ENCODE data around the gene ZDHHC5. TPM values are rescaled to one million over a fixed set of nuclear protein-coding genes. Genes with fewer than 3 reads are reported as not detected.

ZDHHC5 gene
- total RNA-seq, 1 experiment from 2014 or later, result 64.1 TPM

DNA sequence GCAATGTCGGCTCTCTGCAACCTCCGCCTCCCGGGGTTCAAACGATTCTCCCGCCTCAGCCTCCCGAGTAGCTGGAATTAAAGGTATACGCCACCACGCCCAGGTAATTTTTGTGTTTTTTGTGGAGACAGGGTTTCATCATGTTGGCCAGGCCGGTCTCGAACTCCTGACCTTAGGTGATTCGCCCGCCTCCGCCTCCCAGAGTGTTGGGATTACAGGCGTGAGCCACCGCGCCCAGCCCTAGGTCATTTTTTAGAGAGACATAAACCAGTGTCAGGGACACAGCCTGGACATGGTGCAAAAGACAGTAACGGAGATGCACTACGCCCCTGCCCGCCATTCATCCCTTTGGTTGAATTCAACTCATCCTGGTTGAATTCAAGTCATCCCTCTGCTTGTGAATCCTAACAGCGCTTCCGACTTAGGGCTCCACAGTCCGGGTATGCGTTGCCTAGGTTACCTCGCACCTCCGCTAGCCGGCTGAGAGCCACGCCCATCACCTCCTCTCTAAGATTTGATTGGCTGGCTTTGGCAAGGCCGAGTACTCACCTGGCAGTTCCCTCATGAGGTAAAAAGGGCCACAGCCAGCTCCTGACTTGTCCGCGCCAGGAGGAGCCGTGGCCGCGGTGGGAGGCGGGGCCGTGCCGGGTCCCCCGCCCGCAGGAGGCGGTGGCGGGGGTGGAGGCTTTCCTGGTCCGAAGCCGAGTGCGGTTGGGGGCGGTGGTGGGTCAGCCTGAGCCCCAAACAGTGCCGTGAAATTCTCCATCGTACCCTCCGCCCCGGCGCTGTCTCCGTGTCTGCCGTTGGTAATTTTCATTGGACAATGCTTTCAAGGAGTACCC lies 43.7 kb downstream of the ZDHHC5 start, which contains the start of gene MED19:
MED19 (minus strand) TSS at position 802 of the 842 bp plus-strand sequence; CDS start at position 766, 36 bp downstream.
- no peaks in the 10 kb centered on the region for H3K9me3 ChIP-seq (ENCODE audit: control insufficient read depth in 1 of 2, insufficient read depth in 1 of 2, low read depth in 1 of 2, low read length in 2 of 2)
- peaks cover 63% of the 10 kb centered on the region for H3K79me2 ChIP-seq (ENCODE audit: insufficient read depth, low read length)
- peak within 1 kb of the TSS; percentile 98 for H3K9ac ChIP-seq (ENCODE audit: low read length)
- ChIA-PET RAD21 (ENCODE audit: low non-redundant PET in 1 of 2, low total read pairs in 2 of 2, uncharacterized antibody in 2 of 2, unreplicated experiment in 2 of 2) (no interaction called here), CTCF (interaction anchor here (1.0 to 1.4 kb wide), 4 partner anchors 89 to 802 kb away, joined by 3 to 9 read pairs (median 3); no protein-coding TSS in a partner anchor), POLR2A (interaction anchor here (0.7 to 2.0 kb wide), 9 partner anchors 10 to 291 kb away, joined by 3 to 8 read pairs (median 5); partner anchors contain the start of genes CTNND1 and SELENOH)
- peaks cover 18 to 22% of the 10 kb centered on the region in 2 experiments for H3K4me1 ChIP-seq (ENCODE audit: control insufficient read depth in 1 of 2, insufficient read depth in 2 of 2, low read length in 2 of 2)
- no peaks in the 10 kb centered on the region for H3K36me3 ChIP-seq (ENCODE audit: control insufficient read depth in 1 of 2, insufficient read depth in 2 of 2, low read length in 2 of 2)
- ATAC-seq, result peak; percentile 80
- no peaks in the 10 kb centered on the region for H3K27me3 ChIP-seq (ENCODE audit: insufficient read depth, low read length)
- H3K4me2 ChIP-seq (ENCODE audit: low read length), result peak within 1 kb of the TSS; percentile 78
- peak within 1 kb of the TSS; percentile 91 to 98 for H3K4me3 ChIP-seq (replicated peaks in 1 of 2; ENCODE audit: low read depth in 1 of 2, low read length in 2 of 2)
- peak within 1 kb of the TSS; percentile 86 for H3K27ac ChIP-seq (ENCODE audit: low read depth, low read length)
- H2AFZ ChIP-seq (ENCODE audit: low read depth, low read length, poor library complexity, severe bottlenecking), result no peak within 1 kb of the TSS
- intact Hi-C loops (cut with micrococcal nuclease), result loop anchor here (1.0 to 5.0 kb wide), 4 partner anchors 30 to 866 kb away; partner anchors contain the start of genes LPXN, SELENOH, TIMM10 and ZFP91
- DNase-seq (ENCODE audit: low read depth, low spot score), result peak; percentile 94
- TF ChIP-seq, protein P1, sequence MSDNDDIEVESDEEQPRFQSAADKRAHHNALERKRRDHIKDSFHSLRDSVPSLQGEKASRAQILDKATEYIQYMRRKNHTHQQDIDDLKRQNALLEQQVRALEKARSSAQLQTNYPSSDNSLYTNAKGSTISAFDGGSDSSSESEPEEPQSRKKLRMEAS (IDR thresholded peaks at IDR 0.05), result peak; percentile 60
- TF ChIP-seq CBX3 (IDR thresholded peaks at IDR 0.05; ENCODE audit: low read depth) (no peak), POLR2A (IDR thresholded peaks at IDR 0.05; ENCODE audit: borderline replicate concordance, extremely low read depth, insufficient read depth, insufficient read length) (no peak), ZFX (IDR thresholded peaks at IDR 0.05) (peak; percentile 16; the same call in 1 of the 2 replicates), ZNF274 (IDR thresholded peaks at IDR 0.05; ENCODE audit: low read depth, low read length) (no peak), EZH2phosphoT487 (IDR thresholded peaks at IDR 0.05; ENCODE audit: borderline replicate concordance) (no peak), ELF1 (IDR thresholded peaks at IDR 0.05; ENCODE audit: borderline replicate concordance, low read depth) (no peak), POLR2AphosphoS5 (IDR thresholded peaks at IDR 0.05; ENCODE audit: low read depth, low read length) (0 out of 2 replicates have a peak, but pooled peaks have one; percentile 44), EGR1 (IDR thresholded peaks at IDR 0.05; ENCODE audit: low read depth) (0 out of 2 replicates have a peak, but pooled peaks have one; percentile 77), YY1 (IDR thresholded peaks at IDR 0.05; ENCODE audit: extremely low read depth, insufficient replicate concordance, low read depth, low read length) (peak; percentile 4), SIN3A (IDR thresholded peaks at IDR 0.05; ENCODE audit: low read depth) (peak; percentile 64)
- TF ChIP-seq, protein P2, sequence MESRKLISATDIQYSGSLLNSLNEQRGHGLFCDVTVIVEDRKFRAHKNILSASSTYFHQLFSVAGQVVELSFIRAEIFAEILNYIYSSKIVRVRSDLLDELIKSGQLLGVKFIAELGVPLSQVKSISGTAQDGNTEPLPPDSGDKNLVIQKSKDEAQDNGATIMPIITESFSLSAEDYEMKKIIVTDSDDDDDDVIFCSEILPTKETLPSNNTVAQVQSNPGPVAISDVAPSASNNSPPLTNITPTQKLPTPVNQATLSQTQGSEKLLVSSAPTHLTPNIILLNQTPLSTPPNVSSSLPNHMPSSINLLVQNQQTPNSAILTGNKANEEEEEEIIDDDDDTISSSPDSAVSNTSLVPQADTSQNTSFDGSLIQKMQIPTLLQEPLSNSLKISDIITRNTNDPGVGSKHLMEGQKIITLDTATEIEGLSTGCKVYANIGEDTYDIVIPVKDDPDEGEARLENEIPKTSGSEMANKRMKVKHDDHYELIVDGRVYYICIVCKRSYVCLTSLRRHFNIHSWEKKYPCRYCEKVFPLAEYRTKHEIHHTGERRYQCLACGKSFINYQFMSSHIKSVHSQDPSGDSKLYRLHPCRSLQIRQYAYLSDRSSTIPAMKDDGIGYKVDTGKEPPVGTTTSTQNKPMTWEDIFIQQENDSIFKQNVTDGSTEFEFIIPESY (IDR thresholded peaks at IDR 0.05; ENCODE audit: extremely low read depth, insufficient replicate concordance, low read length), result no peak
- TSS peak; percentile 70 for BruUV-seq (replicated peaks)
- H3K9me2 ChIP-seq (ENCODE audit: insufficient read depth), result no peaks in the 10 kb centered on the region
- no peaks in the 10 kb centered on the region for H4K20me1 ChIP-seq (ENCODE audit: insufficient read depth)

Measured in HCT116 (cell line).